Memory B cell (primary cell): ENCODE measurements around the gene PDE2A.
A peak's percentile ranks its signal among the peaks of the same experiment; 100 is the strongest.

Experiments used
- ATAC-seq: fragments of 150-1000 bp; cut with Tn5 transposase; 2 replicates; pipeline ENCODE4 v1.10.0; 2021; ENCODE audit warnings: low read depth, mild to moderate bottlenecking, moderate library complexity
- DNase-seq, 2 donors: peaks; one replicate each; pipeline ENCODE4 v3.0.0; 2022; ENCODE audit warnings: low spot score in 2 of 2
- H3K27ac Mint-ChIP-seq: one replicate; pipeline ENCODE4 v1.8.0; 2022; ENCODE audit warnings: mild to moderate bottlenecking, moderate library complexity, mixed read lengths
- H3K27me3 Mint-ChIP-seq: one replicate; pipeline ENCODE4 v1.8.0; 2022; ENCODE audit warnings: mixed read lengths
- H3K36me3 Mint-ChIP-seq: one replicate; pipeline ENCODE4 v1.8.0; 2022; ENCODE audit warnings: mild to moderate bottlenecking, mixed read lengths
- H3K4me1 Mint-ChIP-seq: one replicate; pipeline ENCODE4 v1.8.0; 2022; ENCODE audit warnings: mixed read lengths
- H3K4me3 Mint-ChIP-seq: one replicate; pipeline ENCODE4 v1.8.0; 2022; ENCODE audit warnings: mild to moderate bottlenecking, moderate library complexity, mixed read lengths
- H3K9me3 Mint-ChIP-seq: one replicate; pipeline ENCODE4 v1.8.0; 2022; ENCODE audit warnings: mixed read lengths

The PDE2A gene

GRCh38 chr11:72648384-72649136, 25.7 kb downstream of the PDE2A start:
- H3K4me3 Mint-ChIP-seq = no peak overlapping the region
- no peaks in the 10 kb centered on the region for H3K36me3 Mint-ChIP-seq
- H3K9me3 Mint-ChIP-seq = no peaks in the 10 kb centered on the region
- H3K27me3 Mint-ChIP-seq = peaks cover 7% of the 10 kb centered on the region
- DNase-seq (no peak), ATAC-seq (no peak)
- H3K27ac Mint-ChIP-seq = no peak overlapping the region
- peaks cover 6% of the 10 kb centered on the region for H3K4me1 Mint-ChIP-seq

- peaks cover 3% of the 10 kb centered on the region for H3K4me1 Mint-ChIP-seq
- no peak for DNase-seq
- no peaks in the 10 kb centered on the region for H3K36me3 Mint-ChIP-seq
- H3K27me3 Mint-ChIP-seq = peaks cover 2% of the 10 kb centered on the region
- no peak overlapping the region for H3K27ac Mint-ChIP-seq
- H3K9me3 Mint-ChIP-seq = no peaks in the 10 kb centered on the region
- no peak for ATAC-seq
- H3K4me3 Mint-ChIP-seq = no peak overlapping the region
Measured at GRCh38 chr11:72647882-72648281, 26.3 kb downstream of the PDE2A start.

GRCh38 chr11:72646472-72646871, 27.8 kb downstream of the PDE2A start:
- no peak for ATAC-seq
- H3K4me1 Mint-ChIP-seq = peaks cover 3% of the 10 kb centered on the region

GRCh38 chr11:72646024-72646423, 28.2 kb downstream of the PDE2A start:
- no peaks in the 10 kb centered on the region for H3K36me3 Mint-ChIP-seq
- H3K4me3 Mint-ChIP-seq = no peak overlapping the region
- H3K9me3 Mint-ChIP-seq = no peaks in the 10 kb centered on the region
- peaks cover 3% of the 10 kb centered on the region for H3K4me1 Mint-ChIP-seq
- H3K27me3 Mint-ChIP-seq = peaks cover 2% of the 10 kb centered on the region
- DNase-seq = no peak
- no peak overlapping the region for H3K27ac Mint-ChIP-seq
- no peak for ATAC-seq

More at GRCh38 chr11:72646472-72646871, 27.8 kb downstream of the PDE2A start:
- Mint-ChIP-seq H3K9me3 (no peaks in the 10 kb centered on the region), H3K27ac (no peak overlapping the region), H3K27me3 (peaks cover 2% of the 10 kb centered on the region), H3K36me3 (no peaks in the 10 kb centered on the region), H3K4me3 (no peak overlapping the region)
- no peak for DNase-seq

GRCh38 chr11:72643547-72643946, 30.7 kb downstream of the PDE2A start:
- DNase-seq = no peak
- Mint-ChIP-seq H3K27me3 (peaks cover 2% of the 10 kb centered on the region), H3K4me3 (peak overlapping the region; percentile 61), H3K36me3 (no peaks in the 10 kb centered on the region), H3K27ac (no peak overlapping the region), H3K9me3 (no peaks in the 10 kb centered on the region), H3K4me1 (no peaks in the 10 kb centered on the region)
- ATAC-seq = no peak

- no peak overlapping the region for H3K27ac Mint-ChIP-seq
- ATAC-seq = peak; percentile 84
Measured at GRCh38 chr11:72642884-72643522, 31.2 kb downstream of the PDE2A start.

GRCh38 chr11:72642043-72642883, 32.0 kb downstream of the PDE2A start:
- Mint-ChIP-seq H3K4me1 (no peaks in the 10 kb centered on the region), H3K36me3 (no peaks in the 10 kb centered on the region), H3K9me3 (no peaks in the 10 kb centered on the region), H3K27ac (no peak overlapping the region), H3K27me3 (peaks cover 7% of the 10 kb centered on the region), H3K4me3 (peak overlapping the region; percentile 74)
- ATAC-seq (peak; percentile 42), DNase-seq (peak in 1 of 2 donors; percentile 34)

More at GRCh38 chr11:72642884-72643522, 31.2 kb downstream of the PDE2A start:
- peaks cover 2% of the 10 kb centered on the region for H3K27me3 Mint-ChIP-seq
- H3K9me3 Mint-ChIP-seq = no peaks in the 10 kb centered on the region
- H3K36me3 Mint-ChIP-seq = no peaks in the 10 kb centered on the region
- H3K4me3 Mint-ChIP-seq = peak overlapping the region; percentile 61
- no peaks in the 10 kb centered on the region for H3K4me1 Mint-ChIP-seq
- DNase-seq = peak; percentile 69 to 90

GRCh38 chr11:72641522-72642042, 32.6 kb downstream of the PDE2A start:
- ATAC-seq (no peak), DNase-seq (no peak)
- no peak overlapping the region for H3K4me3 Mint-ChIP-seq
- H3K27ac Mint-ChIP-seq = no peak overlapping the region
- no peaks in the 10 kb centered on the region for H3K36me3 Mint-ChIP-seq
- no peaks in the 10 kb centered on the region for H3K9me3 Mint-ChIP-seq
- H3K27me3 Mint-ChIP-seq = peaks cover 13% of the 10 kb centered on the region
- H3K4me1 Mint-ChIP-seq = no peaks in the 10 kb centered on the region

- no peaks in the 10 kb centered on the region for H3K4me1 Mint-ChIP-seq
- DNase-seq = no peak
- H3K27ac Mint-ChIP-seq = no peak overlapping the region
- H3K27me3 Mint-ChIP-seq = peaks cover 15% of the 10 kb centered on the region
- H3K9me3 Mint-ChIP-seq = no peaks in the 10 kb centered on the region
- no peak overlapping the region for H3K4me3 Mint-ChIP-seq
- H3K36me3 Mint-ChIP-seq = no peaks in the 10 kb centered on the region
- ATAC-seq = no peak
Measured at GRCh38 chr11:72639502-72640375, 34.5 kb downstream of the PDE2A start.

GRCh38 chr11:72637926-72638325, 36.3 kb downstream of the PDE2A start:
- Mint-ChIP-seq H3K36me3 (no peaks in the 10 kb centered on the region), H3K4me3 (no peak overlapping the region), H3K27me3 (peaks cover 16% of the 10 kb centered on the region), H3K4me1 (no peaks in the 10 kb centered on the region), H3K27ac (no peak overlapping the region), H3K9me3 (no peaks in the 10 kb centered on the region)
- no peak for DNase-seq
- no peak for ATAC-seq

- Mint-ChIP-seq H3K4me1 (no peaks in the 10 kb centered on the region), H3K27ac (no peak overlapping the region), H3K9me3 (no peaks in the 10 kb centered on the region), H3K27me3 (peaks cover 16% of the 10 kb centered on the region), H3K36me3 (no peaks in the 10 kb centered on the region), H3K4me3 (no peak overlapping the region)
- DNase-seq (no peak), ATAC-seq (no peak)
Measured at GRCh38 chr11:72637198-72637597, 37.0 kb downstream of the PDE2A start.

- ATAC-seq (no peak), DNase-seq (no peak)
- Mint-ChIP-seq H3K27me3 (peaks cover 16% of the 10 kb centered on the region), H3K9me3 (no peaks in the 10 kb centered on the region), H3K36me3 (no peaks in the 10 kb centered on the region), H3K4me3 (no peak overlapping the region), H3K4me1 (no peaks in the 10 kb centered on the region), H3K27ac (no peak overlapping the region)
Measured at GRCh38 chr11:72636376-72636775, 37.8 kb downstream of the PDE2A start.

- no peaks in the 10 kb centered on the region for H3K9me3 Mint-ChIP-seq
- ATAC-seq (no peak), DNase-seq (no peak)
- no peak overlapping the region for H3K27ac Mint-ChIP-seq
- H3K4me1 Mint-ChIP-seq = no peaks in the 10 kb centered on the region
- H3K27me3 Mint-ChIP-seq = peaks cover 20% of the 10 kb centered on the region
- H3K36me3 Mint-ChIP-seq = no peaks in the 10 kb centered on the region
- no peak overlapping the region for H3K4me3 Mint-ChIP-seq
Measured at GRCh38 chr11:72635933-72636332, 38.3 kb downstream of the PDE2A start.
